ENCODE measurements around the gene KDM3B.
"Not testable (repeated sequence)": the region's sequence is repeated elsewhere in the genome, so short reads cannot be mapped to it uniquely, and the experiment has no call there.

KDM3B gene

GRCh38 chr5:138389911-138390310 lies 37.4 kb downstream of the KDM3B start:
- not testable (repeated sequence) for DNase-seq (ENCODE audit: low spot score)

DNA sequence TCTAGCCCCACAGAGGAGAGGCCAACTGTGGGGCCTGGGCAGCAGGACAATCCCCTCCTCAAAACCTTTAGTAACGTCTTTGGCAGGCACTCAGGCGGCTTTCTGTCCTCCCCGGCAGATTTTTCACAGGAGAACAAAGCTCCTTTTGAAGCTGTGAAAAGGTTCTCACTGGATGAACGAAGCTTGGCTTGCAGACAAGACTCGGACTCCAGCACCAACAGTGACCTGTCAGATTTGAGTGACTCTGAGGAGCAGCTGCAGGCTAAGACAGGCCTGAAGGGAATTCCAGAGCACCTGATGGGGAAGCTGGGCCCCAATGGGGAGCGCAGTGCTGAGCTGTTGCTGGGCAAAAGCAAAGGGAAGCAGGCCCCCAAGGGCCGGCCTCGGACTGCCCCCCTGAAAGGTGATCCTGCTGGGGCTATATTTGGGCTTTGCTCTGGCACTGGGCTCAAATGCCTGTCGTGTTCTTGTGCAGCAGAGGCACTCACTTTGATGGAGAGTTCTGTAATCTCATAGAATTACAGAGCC lies 39.4 kb downstream of the KDM3B start:
- no peak for DNase-seq (ENCODE audit: low spot score)

DNA sequence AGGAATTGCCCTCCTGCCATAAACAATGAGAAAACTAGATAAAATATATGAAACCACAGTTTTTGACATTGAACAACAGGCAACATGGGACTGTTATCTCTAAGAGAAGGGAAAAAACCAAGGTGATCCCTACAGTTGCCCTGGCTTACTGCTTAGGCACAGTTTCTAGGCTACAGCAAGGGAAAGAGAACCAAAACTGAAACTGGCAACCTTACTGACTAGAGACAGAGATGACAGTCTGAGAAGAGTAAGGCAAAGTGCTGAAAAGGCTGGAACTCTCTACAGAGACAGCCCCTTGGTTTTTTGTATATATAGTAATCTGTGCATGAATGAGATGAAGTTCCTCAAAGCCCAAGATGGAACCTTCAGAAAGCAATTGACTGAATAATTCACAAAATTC lies 50.2 kb downstream of the KDM3B start:
- no peak for DNase-seq (ENCODE audit: low spot score)

DNA sequence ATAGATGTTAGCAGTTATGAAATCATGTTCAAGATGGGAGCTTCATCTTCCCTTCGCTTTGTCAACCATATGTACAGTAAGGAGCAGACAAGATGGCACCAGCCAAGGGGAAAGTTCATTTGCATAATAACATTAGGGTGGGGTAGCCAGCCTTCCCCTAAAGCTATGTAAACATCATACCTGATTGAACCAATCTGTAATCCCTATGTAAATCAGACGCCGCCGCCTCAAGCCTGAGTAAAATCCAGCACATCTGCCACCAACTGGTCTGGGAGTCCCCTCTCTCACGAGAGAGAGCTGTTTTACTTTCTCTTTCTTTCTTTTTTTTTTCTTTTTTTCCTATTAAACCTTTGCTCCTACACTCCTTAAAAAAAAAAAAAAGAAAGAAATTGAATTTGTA lies 55.5 kb downstream of the KDM3B start:
- DNase-seq (ENCODE audit: low spot score): no peak

- not testable (repeated sequence) for DNase-seq (ENCODE audit: low spot score)
These were observed 58.6 kb downstream of the KDM3B start for GRCh38 chr5:138410996-138411640.

DNA sequence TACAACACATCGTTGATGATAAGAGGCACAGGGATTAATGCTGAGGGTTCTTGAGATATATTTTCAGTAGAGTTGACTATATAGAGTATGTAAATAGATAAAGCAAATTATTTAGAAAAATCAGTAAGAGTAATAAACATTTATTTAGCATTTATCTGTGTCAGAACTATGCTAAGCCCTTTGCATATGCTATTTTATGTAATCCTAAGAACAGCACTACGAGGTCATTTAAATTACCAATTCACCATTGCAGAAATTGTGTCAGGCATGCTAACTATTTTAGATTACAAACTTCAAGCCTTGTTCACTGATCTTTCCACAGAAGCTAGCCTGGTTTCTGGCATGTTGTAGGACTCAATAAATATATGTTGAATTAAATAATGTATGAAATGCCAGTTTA lies 66.0 kb downstream of the KDM3B start:
- no peak for DNase-seq (ENCODE audit: low spot score)

DNA sequence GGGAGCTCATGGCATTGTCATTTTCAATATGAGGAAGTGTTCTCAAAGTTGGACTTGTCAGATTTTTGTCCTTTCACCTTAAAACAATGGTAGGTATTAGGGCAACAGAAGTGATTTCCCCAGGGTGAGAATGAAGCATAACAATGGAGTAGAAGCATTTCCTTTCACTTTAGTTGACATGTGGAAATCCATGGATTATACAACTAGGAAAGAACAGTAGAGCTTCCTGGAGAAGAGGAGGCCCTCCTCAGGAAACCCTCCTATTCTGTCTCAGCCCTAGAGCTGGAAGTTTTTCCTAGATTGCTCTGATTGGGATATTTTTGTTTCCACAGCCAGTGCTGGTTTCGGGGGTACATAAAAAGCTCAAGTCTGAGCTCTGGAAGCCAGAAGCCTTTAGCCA lies 72.6 kb downstream of the KDM3B start:
- DNase-seq (ENCODE audit: low spot score): no peak

DNA sequence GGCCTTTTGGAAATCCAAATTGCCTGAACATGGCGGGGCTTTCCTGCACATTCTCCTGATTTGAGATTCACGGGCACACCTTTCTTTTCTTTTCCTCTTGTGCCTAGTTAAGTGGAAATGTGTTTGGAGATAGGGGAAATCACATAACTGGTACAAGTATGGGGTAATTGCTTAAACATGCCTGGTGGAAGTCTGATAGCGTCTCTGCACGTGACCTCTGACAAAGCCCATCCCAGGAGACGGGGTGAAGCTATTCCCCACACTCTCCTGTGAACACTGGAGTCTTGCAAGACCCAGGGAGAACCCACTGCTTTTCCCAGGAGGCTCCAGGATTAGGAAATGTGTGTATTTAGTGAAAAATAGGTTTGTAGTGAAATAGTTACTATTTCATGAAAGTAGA lies 83.5 kb downstream of the KDM3B start:
- DNase-seq (ENCODE audit: low spot score): no peak

- no peak for DNase-seq (ENCODE audit: low spot score)
These were observed 85.7 kb downstream of the KDM3B start for GRCh38 chr5:138438003-138438723.

DNA sequence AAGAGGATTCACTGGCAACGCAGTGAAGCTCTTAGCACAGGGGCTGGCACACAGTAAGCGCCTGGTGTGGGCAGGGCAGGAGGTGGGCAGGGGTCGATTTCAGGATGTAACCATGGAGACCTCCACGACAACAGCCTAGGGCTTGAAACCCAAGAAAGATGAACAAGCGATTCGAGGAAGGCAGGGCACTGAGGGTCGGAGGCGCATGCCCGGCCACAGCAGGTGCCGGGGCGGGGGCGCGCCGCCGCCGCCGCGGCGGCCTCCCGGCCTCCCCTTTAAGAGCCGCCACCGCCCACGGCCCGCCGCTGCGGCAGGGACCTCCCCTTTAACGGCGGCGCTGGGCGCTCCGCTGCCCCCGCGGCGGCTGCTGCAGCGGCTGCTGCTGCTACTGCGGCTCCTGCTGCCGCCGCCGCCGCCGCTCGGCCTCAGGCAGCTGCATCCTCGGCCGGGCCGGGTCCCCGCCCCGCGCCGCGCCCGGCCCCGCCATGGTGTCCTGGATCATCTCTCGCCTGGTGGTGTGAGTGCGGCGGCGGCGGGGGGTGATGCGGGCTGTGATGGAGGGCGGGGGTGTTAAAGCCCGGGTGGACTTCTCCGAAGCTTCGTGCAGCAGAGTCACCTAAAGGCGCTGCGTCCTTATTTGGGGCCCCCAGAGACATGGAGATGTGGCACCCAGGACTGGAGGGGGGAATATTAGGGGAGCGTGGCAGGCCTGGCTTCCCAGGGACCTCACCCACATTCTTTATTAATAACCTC lies 86.4 kb downstream of the KDM3B start, which contains the start of gene REEP2:
TSS of gene REEP2 (plus strand) at position 334 of the 753 bp plus-strand sequence. CDS start at position 486, 152 bp downstream.
- peak; percentile 85 for DNase-seq (ENCODE audit: low spot score)

DNA sequence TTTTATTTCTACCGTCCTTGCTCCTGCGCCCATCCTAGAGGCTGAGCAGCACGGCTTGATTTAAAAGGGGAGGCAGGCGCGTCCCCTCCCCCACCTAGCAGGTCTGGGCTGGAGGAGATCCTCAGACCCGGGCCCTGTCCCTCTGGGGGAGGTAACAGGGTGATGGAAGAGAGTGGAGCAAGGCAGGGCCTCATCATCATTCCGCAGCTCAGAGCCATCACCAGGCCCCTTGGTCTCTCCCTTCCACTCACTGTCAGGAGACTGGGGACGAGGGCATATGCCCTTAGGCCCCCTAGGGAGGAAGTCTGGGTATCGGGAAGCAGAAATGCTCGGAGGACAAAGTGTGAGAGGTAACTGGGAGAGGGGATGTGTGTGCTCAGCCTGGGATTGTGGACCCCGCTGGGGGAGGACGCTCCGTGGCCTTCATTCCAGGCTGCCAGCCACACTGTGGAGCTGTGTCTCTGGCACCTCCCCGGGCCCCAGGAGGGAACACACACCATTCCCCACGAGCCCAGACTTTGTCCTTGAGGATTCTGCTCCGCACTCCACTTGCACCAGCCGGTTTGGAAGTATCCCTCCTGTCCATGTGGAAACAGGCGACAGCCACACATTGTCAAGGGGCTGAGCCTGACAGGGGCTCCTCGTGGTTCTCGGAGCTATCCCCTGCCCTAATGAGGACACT lies 87.1 kb downstream of the KDM3B start:
- no peak for DNase-seq (ENCODE audit: low spot score)

- no peak for DNase-seq (ENCODE audit: low spot score)
These were observed 87.9 kb downstream of the KDM3B start for GRCh38 chr5:138440159-138441073.

- no peak for DNase-seq (ENCODE audit: low spot score)
These were observed 88.7 kb downstream of the KDM3B start for GRCh38 chr5:138441221-138441620.

DNA sequence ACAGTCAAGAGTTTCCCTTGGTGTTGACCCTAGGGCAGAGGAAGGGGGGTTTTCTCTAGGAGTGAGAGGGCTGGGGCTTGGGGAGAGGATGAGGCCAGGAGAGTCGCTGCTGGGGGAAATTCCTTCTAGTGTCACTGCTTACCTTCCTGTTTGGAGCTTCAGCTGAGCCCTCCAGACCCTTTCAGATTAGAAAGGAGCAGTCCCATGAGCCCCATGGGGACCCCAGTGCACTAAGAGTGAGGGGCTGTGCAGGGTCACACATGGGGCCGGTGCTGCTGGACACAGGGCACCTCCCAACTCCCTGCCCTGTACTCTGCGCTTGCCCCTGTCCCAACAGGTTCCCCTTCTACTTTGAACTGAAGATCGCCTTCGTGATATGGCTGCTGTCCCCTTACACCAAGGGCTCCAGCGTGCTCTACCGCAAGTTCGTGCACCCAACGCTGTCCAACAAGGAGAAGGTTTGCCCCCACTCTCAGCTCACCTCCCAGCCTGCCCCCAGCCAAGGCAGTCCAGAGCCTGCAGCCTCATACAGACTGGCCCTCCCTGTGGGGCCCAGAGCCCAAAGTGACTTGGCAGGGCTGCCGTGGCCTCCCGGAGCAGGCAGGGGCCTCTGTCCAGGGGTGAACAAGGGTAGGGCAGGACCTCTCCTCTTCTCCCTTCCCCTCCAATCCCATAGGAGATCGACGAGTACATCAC lies 91.7 kb downstream of the KDM3B start:
- DNase-seq (ENCODE audit: low spot score): no peak

DNA sequence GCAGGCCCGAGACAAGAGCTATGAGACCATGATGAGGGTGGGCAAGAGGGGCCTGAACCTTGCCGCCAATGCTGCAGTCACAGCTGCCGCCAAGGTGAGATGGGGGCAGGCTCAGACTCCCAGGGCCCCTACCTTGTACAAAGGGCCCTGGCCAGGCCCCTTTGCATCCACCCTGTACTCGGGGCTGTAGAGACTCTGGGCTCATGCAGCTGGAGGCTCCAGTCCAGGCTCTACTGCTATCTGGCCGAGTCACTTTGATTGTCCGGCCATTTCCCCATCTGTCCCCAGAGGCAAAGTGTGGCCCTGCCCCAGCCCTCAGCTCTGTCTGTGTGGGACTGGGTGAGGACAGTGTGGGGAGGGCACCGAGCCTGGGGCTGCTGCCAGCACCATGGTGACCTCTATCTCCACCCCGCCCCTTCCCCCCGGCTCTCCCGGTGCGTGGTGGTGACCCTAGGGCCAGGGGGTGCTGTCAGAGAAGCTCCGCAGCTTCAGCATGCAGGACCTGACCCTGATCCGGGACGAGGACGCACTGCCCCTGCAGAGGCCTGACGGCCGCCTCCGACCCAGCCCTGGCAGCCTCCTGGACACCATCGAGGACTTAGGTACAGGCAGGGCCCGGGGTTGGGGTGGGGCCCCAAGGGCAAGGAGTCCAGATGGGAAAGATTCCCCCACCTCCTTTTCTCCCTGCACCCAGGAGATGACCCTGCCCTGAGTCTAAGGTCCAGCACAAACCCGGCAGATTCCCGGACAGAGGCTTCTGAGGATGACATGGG lies 92.5 kb downstream of the KDM3B start:
- no peak for DNase-seq (ENCODE audit: low spot score)

DNA sequence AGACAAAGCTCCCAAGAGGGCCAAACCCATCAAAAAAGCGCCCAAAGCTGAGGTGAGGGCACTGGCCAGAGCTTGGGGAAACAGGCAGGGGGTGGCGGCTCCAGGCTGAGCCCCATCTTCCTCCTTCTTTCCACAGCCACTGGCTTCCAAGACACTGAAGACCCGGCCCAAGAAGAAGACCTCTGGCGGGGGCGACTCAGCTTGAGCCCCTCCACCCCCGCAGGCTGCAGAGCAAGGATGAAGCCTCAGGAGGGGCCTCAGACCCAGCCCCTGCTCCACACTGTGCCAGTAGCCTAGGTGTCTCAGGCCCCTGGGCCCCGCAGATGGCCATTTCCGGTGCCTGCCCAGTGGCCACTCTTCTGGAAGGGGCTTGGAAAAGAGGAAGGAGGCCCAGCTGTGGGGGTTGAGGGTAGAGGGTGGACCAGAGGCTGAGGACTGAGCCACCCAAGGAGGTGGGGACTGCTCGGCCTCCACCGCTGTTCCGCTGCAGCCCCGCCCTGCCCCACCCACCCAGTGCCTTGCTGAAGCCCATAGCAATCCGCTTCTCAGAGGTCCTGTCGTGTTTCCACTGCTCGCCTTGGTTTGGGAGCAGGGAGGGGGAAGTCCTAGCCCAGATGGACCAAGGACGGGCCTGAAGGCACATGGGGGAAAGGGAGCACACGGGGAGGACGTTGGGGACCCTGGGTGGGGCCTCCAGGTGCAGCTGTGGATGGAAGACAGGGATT lies 93.2 kb downstream of the KDM3B start:
- DNase-seq (ENCODE audit: low spot score): no peak

DNA sequence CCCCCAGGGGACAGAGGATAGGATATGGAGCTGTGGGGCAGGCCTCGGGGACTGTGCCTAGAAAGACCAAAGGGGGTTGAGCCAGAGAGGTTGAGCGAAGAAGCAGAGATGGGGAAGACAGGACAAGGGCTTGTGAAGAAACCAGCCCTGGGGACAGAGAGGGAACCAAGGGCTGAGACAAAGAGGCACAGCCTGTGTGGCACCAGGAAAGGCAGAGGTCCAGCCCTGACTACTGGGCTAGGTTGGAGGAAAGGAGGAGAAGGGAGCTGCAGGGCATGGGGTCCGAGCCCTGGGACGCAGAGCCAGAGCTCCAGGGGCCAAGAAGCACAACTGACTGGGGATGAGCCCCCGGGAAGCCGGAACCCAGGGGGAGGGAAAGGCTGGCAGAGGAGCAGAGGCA lies 95.6 kb downstream of the KDM3B start:
- no peak for DNase-seq (ENCODE audit: low spot score)

DNA sequence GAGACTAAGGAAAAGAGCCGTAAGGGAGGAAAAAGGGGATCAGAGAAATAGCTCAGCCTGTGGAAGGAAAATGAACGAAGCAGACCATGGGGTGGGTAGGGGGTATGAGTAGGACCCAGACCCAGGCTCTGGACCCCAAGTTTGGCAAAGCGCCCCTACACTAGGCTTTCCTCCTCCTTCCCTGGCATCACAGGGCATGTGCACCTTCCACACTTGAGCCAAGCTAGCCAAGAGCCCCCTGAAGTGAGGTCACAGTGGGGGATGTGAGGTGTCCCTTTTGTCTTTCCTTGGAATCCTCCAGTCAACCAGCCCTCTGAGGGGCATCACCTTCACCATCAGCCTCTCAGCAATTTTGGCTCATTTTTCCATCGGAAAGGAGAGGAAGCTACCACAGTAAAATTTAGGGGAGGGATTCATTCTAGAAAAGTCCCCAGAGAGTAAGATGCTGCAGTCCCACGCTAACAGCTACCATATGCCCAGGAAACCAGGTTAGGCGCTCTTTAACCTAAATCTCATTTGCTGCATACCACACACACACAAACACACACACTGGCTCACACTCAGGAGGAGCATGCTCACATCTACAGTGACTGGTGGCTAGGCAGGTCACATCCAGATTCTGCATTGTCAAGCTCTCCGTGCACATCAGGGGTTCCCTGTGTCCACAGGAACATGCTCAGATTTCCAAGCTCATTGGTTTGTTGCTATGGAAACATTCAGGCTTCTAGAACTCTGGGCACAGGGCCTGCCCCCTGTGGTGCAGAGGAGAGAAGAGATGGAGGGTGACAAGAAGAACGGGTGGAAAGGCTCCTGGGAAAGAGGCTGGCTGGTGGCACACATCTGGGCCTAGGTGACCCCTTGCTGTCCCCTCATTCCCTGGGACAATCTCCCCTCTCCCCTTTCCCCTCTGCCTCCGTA lies 96.3 kb downstream of the KDM3B start:
- DNase-seq (ENCODE audit: low spot score): no peak
